ENCODE results near the gene MAMSTR.
"Not testable (repeated sequence)": the region's sequence is repeated elsewhere in the genome, so short reads cannot be mapped to it uniquely, and the experiment has no call there.

Gene MAMSTR, protein sequence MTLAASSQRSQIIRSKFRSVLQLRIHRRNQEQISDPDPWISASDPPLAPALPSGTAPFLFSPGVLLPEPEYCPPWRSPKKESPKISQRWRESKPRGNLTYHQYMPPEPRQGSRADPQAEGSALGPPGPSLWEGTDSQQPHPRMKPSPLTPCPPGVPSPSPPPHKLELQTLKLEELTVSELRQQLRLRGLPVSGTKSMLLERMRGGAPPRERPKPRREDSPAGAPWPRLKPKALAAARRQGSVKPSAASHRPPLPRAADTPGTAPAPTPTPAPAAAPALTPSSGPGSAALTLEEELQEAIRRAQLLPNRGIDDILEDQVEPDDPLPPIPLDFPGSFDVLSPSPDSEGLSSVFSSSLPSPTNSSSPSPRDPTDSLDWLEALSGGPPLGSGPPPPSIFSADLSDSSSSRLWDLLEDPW

DNA sequence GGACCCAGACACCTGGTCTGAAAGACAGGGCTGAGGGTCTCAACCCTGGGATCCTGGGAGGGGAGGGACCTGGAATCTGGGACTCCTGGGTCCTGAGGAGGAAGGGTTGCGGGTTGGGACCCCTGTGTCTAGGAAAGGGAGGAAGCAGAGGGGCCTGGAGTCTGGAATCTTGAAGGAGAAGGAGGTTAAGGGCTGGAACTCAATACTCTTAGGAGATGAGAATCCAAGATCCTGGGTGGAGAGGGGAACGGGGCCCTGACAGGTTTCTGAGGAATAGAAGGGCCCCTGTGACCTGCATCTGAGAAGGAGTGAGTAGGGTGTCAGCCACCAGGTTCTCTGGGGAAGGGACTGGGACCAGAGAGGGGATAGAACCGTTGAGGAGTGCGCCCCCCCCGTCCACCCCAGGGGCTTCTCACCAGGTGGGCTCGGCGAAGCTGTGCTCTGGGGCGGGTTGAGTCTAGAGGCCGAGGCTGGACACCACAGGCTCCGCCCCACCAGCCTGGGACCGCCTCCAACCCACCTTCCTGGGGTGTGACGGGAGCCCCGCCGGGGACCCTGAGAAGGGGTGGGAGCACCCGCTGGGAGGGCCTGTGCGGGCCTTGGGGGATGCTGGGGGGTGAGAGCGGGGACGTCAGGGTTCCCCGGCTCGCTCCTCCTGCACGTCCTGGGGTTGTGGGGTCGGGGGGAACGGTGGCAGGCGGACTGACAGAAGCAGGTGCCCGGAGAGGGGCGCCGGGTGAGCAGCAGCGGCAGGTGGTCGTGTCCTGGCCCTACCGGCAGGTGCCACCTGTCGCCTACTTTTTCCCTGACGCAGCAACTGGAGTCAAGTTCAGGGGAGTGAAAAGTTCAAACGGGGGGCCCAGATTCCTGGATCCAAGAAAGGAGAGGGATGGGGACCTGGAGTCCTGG lies at the start of gene MAMSTR:
Gene MAMSTR, minus strand, starts transcription at position 463 of the 909 bp plus-strand sequence. CDS start 694 bp downstream, outside the sequence.
- peak within 1 kb of the TSS; percentile 99 for H3K27ac Mint-ChIP-seq
- peaks cover under 1% of the 10 kb centered on the region for H3K9me3 Mint-ChIP-seq
- peak within 1 kb of the TSS; percentile 94 for H3K4me3 Mint-ChIP-seq
- H3K4me1 Mint-ChIP-seq (ENCODE audit: low read depth), result peaks cover 16% of the 10 kb centered on the region
- H3K27me3 Mint-ChIP-seq (ENCODE audit: low read depth), result no peaks in the 10 kb centered on the region
- H3K36me3 Mint-ChIP-seq (ENCODE audit: low read depth), result no peaks in the 10 kb centered on the region

DNA sequence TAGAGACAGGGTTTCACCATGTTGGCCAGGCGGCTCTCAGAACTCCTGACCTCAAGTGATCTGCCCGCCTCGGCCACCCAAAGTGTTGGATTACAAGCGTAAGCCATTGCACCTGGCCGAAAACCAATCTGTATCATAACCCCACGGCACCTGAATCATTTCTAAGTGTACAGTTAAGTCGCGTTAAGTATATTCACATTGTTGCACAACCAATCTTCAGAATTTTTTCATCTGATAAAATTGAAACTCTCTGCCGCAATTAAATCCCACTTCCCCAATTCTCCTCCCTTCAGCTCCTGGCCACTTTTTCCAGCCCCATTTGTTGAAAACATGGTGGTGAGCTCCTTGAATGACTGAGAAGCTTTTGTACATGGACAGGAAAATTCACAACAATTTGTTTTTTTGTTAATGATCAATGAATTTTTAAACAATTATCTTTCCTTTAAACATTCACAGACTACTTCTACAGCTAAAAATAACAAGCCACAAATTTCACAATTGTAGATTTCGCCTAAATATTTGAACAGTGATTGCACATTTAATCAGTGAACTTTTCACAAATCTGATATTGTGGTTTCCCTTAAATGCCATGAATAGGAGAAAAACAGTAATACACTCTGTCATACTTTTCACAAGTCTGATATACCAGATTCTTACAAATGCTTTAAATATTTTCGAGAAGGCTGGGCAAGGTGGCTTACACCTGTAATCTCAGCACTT lies 49.6 kb upstream of the MAMSTR start:
- Mint-ChIP-seq H3K9me3 (no peaks in the 10 kb centered on the region), H3K27me3 (ENCODE audit: low read depth) (peaks cover 22% of the 10 kb centered on the region), H3K4me1 (ENCODE audit: low read depth) (no peaks in the 10 kb centered on the region), H3K27ac (no peak overlapping the region), H3K4me3 (no peak overlapping the region), H3K36me3 (ENCODE audit: low read depth) (no peaks in the 10 kb centered on the region)

DNA sequence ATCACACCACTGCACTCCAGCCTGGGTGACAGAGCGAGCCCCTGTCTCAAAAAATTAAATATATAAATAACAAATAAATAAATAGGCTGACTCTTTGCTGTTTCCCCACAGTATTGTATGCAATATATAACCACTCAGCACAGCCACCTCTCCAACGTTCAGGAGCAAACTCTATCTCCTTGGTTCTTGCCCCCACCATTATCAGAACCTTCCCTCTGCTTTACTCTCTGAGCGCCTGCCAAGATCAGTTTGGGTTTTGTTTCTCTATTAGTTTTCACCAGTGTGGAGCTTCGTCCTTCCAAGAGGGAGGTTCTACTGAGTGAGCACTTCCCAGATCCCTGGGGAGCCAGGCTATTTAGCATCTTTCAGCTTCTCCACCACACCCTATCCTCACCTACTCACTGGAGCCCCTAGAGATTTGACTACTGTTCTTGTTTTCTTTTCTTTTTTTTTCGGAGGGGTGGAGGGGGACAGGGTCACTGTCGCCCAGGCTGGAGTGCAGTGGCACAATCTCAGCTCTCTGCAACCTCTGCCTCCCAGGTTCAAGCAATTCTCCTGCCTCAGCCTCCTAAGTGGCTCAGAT lies 48.7 kb upstream of the MAMSTR start:
- H3K4me1 Mint-ChIP-seq (ENCODE audit: low read depth); H3K27ac Mint-ChIP-seq: not testable (repeated sequence)
- peaks cover 22% of the 10 kb centered on the region for H3K27me3 Mint-ChIP-seq (ENCODE audit: low read depth)

DNA sequence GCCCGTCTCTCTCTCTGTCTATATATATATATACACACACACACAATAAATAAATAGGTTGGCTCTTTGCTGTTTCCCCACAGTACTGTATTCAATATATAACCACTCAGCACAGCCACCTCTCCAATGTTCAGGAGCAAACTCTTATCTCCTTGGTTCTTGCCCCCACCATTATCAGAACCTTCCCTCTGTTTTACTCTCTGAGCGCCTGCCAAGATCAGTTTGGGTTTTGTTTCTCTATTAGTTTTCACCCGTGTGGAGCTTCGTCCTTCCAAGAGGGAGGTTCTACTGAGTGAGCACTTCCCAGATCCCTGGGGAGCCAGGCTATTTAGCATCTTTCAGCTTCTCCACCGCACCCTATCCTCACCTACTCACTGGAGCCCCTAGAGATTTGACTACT lies 46.3 kb upstream of the MAMSTR start:
- not testable (repeated sequence) for H3K36me3 Mint-ChIP-seq (ENCODE audit: low read depth); H3K4me1 Mint-ChIP-seq (ENCODE audit: low read depth); H3K9me3 Mint-ChIP-seq; H3K4me3 Mint-ChIP-seq; H3K27ac Mint-ChIP-seq
- H3K27me3 Mint-ChIP-seq (ENCODE audit: low read depth), result peaks cover 29% of the 10 kb centered on the region

More for the DNA sequence above, 48.7 kb upstream of the MAMSTR start:
- not testable (repeated sequence) for H3K36me3 Mint-ChIP-seq (ENCODE audit: low read depth); H3K4me3 Mint-ChIP-seq; H3K9me3 Mint-ChIP-seq

DNA sequence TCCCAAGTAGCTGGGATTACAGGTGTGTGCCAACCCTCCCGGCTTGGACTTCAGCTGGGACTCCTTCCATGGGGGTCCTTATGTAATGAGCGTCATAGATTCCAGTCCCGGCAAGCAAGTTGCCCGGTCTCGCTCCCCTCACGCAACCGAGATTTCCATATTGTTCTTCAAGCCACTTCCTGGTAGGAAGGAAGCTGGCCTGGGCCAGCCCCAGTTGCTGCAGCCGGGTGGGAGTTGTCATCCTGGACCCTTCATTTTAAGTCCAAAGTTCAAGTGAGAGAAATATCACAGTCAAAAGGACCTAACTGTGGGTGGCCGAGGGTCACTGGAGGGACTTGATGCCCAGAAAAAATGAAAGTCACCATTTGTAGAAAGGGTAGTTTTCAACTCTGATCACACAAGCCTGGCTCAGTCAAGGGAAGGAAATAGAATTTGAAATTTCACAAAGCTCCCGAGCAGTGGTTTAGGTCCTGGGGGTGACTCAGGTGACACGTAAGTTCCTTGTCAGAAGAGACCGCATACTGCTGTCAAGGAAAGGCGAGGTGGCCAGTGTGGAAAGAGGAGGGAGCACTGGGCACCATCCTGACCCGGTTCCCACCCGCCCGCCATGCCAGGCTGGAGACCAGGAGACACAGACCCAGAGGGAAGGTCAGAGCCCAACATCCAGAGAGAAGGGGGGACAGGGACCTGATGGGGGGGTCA lies 41.1 kb upstream of the MAMSTR start:
- H3K9me3 Mint-ChIP-seq, result no peaks in the 10 kb centered on the region
- H3K27me3 Mint-ChIP-seq (ENCODE audit: low read depth), result peaks cover 17% of the 10 kb centered on the region
- no peak overlapping the region for H3K4me3 Mint-ChIP-seq
- no peaks in the 10 kb centered on the region for H3K36me3 Mint-ChIP-seq (ENCODE audit: low read depth)
- H3K27ac Mint-ChIP-seq, result peak overlapping the region; percentile 11
- peaks cover 4% of the 10 kb centered on the region for H3K4me1 Mint-ChIP-seq (ENCODE audit: low read depth)

DNA sequence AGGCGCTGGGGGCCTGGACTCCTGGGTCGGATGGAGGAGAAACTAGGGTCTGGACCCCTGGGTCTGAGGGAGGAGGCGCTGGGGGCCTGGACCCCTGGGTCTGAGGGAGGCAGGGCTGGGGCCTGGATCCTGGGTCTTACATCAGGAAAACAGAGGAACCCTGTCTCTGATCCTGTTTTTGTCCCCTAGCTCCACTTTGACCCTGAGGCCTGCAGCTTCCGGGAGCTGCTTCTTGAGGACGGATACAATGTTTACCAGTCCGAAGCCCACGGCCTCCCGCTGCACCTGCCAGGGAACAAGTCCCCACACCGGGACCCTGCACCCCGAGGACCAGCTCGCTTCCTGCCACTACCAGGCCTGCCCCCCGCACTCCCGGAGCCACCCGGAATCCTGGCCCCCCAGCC lies 38.2 kb upstream of the MAMSTR start:
- H3K27me3 Mint-ChIP-seq (ENCODE audit: low read depth), result peaks cover 29% of the 10 kb centered on the region
- peaks cover 15% of the 10 kb centered on the region for H3K4me1 Mint-ChIP-seq (ENCODE audit: low read depth)
- no peak overlapping the region for H3K4me3 Mint-ChIP-seq
- H3K27ac Mint-ChIP-seq, result no peak overlapping the region
- no peaks in the 10 kb centered on the region for H3K9me3 Mint-ChIP-seq
- no peaks in the 10 kb centered on the region for H3K36me3 Mint-ChIP-seq (ENCODE audit: low read depth)

DNA sequence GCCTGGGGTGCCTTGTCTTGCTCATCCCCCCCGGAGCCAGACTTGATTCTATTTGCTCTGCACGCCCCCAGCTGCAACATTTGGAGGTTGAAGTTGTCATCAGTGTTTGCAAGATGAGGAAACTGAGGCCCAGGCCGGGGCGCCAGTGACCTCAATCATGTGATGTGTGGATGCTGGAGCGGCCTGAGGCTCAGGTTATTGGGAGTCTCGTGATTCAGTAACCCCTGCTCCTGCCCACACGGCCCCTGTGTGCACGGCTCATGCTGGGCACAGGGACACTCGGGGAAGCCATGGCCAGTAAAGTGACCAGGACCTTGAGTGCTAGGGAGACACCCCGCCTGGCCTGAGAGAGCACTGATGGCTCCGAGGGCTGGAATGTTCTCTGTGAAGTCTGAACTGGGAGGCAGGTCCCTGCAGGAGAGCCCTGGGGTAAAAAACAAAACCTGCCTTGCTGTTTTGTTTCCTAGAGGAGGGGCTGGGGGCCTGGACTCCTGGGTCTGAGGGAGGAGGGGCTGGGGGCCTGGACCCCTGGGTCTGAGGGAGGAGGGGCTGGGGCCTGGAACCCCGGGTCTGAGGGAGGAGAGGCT lies 37.7 kb upstream of the MAMSTR start:
- Mint-ChIP-seq H3K4me1 (ENCODE audit: low read depth) (peaks cover 16% of the 10 kb centered on the region), H3K27me3 (ENCODE audit: low read depth) (peaks cover 27% of the 10 kb centered on the region), H3K36me3 (ENCODE audit: low read depth) (no peaks in the 10 kb centered on the region), H3K9me3 (no peaks in the 10 kb centered on the region), H3K27ac (no peak overlapping the region), H3K4me3 (no peak overlapping the region)

DNA sequence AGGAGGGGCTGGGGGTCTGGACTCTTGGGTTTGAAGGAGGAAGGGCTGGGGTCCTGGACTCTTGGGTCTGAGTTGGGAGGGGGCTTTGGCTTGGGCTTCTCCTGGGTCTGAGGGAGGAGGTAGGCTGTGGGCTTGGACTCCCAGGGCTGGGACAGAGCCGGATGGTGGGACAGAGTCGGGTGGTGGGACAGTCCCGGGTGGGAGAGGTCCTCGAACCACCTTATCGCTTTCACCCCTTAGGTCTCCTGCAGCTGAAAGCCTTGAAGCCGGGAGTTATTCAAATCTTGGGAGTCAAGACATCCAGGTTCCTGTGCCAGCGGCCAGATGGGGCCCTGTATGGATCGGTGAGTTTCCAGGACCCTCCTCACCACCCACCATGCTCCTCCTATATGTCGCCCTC lies 37.2 kb upstream of the MAMSTR start:
- no peaks in the 10 kb centered on the region for H3K9me3 Mint-ChIP-seq
- peaks cover 18% of the 10 kb centered on the region for H3K4me1 Mint-ChIP-seq (ENCODE audit: low read depth)
- no peaks in the 10 kb centered on the region for H3K36me3 Mint-ChIP-seq (ENCODE audit: low read depth)
- H3K27ac Mint-ChIP-seq, result no peak overlapping the region
- H3K4me3 Mint-ChIP-seq, result no peak overlapping the region
- peaks cover 30% of the 10 kb centered on the region for H3K27me3 Mint-ChIP-seq (ENCODE audit: low read depth)

DNA sequence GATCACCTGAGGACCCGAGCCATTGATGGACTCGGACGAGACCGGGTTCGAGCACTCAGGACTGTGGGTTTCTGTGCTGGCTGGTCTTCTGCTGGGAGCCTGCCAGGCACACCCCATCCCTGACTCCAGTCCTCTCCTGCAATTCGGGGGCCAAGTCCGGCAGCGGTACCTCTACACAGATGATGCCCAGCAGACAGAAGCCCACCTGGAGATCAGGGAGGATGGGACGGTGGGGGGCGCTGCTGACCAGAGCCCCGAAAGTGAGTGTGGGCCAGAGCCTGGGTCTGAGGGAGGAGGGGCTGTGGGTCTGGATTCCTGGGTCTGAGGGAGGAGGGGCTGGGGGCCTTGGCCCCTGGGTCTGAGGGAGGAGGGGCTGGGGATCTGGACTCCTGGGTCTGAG lies 36.7 kb upstream of the MAMSTR start:
- H3K4me3 Mint-ChIP-seq, result no peak overlapping the region
- no peak overlapping the region for H3K27ac Mint-ChIP-seq
- H3K36me3 Mint-ChIP-seq (ENCODE audit: low read depth), result no peaks in the 10 kb centered on the region
- H3K27me3 Mint-ChIP-seq (ENCODE audit: low read depth), result peaks cover 31% of the 10 kb centered on the region
- peaks cover 20% of the 10 kb centered on the region for H3K4me1 Mint-ChIP-seq (ENCODE audit: low read depth)
- H3K9me3 Mint-ChIP-seq, result no peaks in the 10 kb centered on the region

DNA sequence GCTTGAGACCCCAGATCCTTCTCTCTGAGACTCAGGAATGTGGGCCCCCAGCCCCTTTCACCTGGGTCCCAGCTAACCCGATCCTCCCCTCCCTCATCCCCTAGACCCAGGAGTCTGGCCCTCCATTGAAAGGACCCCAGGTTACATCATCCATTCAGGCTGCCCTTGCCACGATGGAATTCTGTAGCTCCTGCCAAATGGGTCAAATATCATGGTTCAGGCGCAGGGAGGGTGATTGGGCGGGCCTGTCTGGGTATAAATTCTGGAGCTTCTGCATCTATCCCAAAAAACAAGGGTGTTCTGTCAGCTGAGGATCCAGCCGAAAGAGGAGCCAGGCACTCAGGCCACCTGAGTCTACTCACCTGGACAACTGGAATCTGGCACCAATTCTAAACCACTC lies 36.3 kb upstream of the MAMSTR start:
- H3K4me1 Mint-ChIP-seq (ENCODE audit: low read depth), result peaks cover 23% of the 10 kb centered on the region
- no peaks in the 10 kb centered on the region for H3K36me3 Mint-ChIP-seq (ENCODE audit: low read depth)
- no peak overlapping the region for H3K4me3 Mint-ChIP-seq
- peaks cover 31% of the 10 kb centered on the region for H3K27me3 Mint-ChIP-seq (ENCODE audit: low read depth)
- H3K9me3 Mint-ChIP-seq, result no peaks in the 10 kb centered on the region
- H3K27ac Mint-ChIP-seq, result no peak overlapping the region

DNA sequence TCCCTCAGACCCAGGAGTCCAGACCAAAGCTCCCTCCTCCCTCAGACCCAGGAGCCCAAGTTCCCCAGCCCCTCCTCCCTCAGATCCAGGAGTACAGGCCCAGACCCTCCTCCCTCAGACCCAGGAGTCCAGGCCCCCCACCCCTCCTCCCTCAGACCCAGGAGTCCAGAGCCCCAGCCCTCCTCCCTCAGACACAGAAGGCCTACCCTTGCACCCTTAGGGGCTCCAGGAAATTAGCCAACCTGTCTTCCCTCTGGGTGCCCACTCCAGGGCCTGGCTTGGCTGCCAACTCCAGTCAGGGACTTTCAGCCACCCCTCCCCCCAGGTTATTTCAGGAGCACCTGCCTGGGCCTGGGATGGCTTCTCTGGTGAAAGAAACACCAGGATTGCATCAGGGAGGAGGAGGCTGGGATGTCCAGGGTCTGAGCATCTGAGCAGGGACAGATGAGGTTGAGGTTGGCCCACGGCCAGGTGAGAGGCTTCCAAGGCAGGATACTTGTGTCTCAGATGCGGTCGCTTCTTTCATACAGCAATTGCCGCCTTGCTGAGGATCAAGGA lies 35.6 kb upstream of the MAMSTR start, which contains the start of gene FGF21:
Gene FGF21, plus strand, starts transcription at position 441 of the 558 bp plus-strand sequence. CDS start 713 bp downstream, outside the sequence.
- Mint-ChIP-seq H3K9me3 (no peaks in the 10 kb centered on the region), H3K27ac (no peak within 1 kb of the TSS), H3K27me3 (ENCODE audit: low read depth) (peaks cover 25% of the 10 kb centered on the region), H3K4me1 (ENCODE audit: low read depth) (peaks cover 19% of the 10 kb centered on the region), H3K36me3 (ENCODE audit: low read depth) (no peaks in the 10 kb centered on the region), H3K4me3 (no peak within 1 kb of the TSS)

DNA sequence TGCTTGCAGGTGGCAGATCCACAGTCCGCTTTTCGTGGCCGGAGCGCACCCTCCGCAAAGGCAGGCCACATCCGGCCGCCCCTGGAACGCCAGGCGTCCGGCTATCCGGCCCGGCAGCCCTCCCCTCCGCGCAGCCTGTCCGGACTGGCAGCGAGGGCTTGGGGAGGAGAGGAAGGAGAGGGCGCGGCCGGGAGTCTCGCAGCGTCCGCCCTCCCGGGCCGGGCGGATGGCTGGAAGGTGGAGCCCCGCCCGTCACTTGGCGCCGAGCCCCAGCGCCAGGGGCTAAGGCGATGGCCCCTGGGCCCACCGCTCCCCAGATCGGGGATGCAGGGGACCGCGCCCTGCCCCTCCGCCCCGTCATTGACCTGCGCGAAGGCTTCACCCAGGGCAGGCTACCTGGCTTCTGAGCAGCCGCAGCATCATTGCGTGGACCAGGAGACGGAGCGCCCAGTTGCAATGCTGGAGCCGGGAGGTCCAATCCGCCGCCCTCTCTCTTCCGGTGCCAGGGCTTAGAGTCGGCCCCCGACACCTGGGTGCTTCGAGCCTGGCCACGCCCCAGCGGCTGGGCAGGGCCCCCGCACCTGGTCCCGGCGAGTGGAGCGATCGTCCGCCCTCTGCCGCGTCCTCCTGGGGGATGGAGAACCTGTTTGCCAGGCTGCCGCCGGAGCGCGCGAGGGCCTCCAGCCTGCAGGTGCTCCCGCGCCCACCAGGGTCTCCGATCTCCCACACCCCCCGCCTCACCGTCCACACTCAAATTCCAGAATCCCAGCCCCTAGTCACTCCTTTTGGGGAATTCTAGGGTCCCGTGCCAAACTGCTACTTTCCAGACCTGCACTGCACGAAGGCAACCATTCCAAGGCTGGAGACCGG lies 33.2 kb upstream of the MAMSTR start, which contains the start of gene FUT1:
Gene FUT1, minus strand, starts transcription at position 146 of the 870 bp plus-strand sequence. CDS start 1,360 bp downstream, outside the sequence.
- H3K4me3 Mint-ChIP-seq, result peak within 1 kb of the TSS; percentile 74
- H3K4me1 Mint-ChIP-seq (ENCODE audit: low read depth), result peaks cover 19% of the 10 kb centered on the region
- H3K27me3 Mint-ChIP-seq (ENCODE audit: low read depth), result peaks cover 25% of the 10 kb centered on the region
- no peak within 1 kb of the TSS for H3K27ac Mint-ChIP-seq
- no peaks in the 10 kb centered on the region for H3K9me3 Mint-ChIP-seq
- H3K36me3 Mint-ChIP-seq (ENCODE audit: low read depth), result no peaks in the 10 kb centered on the region
